ENCODE measurements around the gene PIH1D2.

GRCh38 chr11:112058103-112058502, 15.7 kb downstream of the PIH1D2 start:
- TF ChIP-seq CTCF (IDR thresholded peaks at IDR 0.05; ENCODE audit: poor library complexity, severe bottlenecking) (no peak), POLR2AphosphoS5 (IDR thresholded peaks at IDR 0.05) (no peak), RAD21 (conservative IDR thresholded peaks at IDR 0.05) (no peak), TAF1 (IDR thresholded peaks at IDR 0.05; ENCODE audit: low read depth) (no peak), MXI1 (conservative IDR thresholded peaks at IDR 0.05; ENCODE audit: poor library complexity, severe bottlenecking) (no peak)
